Stomach (tissue), 9 donors: ENCODE results near the gene RSRC1. TPM values are rescaled to one million over a fixed set of nuclear protein-coding genes. Genes with fewer than 3 reads are reported as not detected.

Source experiments
- DNase-seq, 2 donors: peaks; one replicate each; pipeline versions ENCODE4 v3.0.0 to v3.0.0-alpha.2; 2013 to 2019
- H3K27ac ChIP-seq, 5 donors: fragments of 200-600 bp in 4 of 5; sonication (generic) in 4 of 5; one replicate each; pipeline ENCODE4 v1.5.1; 2013 to 2019; ENCODE audit warnings: mild to moderate bottlenecking in 1 of 5, moderate library complexity in 1 of 5
- H3K27me3 ChIP-seq, 3 donors: fragments of 200-600 bp; sonication (generic); one replicate each; pipeline ENCODE4 v1.5.1; 2017 to 2019; ENCODE audit warnings: mixed run types in 1 of 3
- H3K36me3 ChIP-seq, 4 donors: fragments of 200-600 bp; sonication (generic); 1 replicate in 3 of 4; 2 replicates in 1 of 4; pipeline ENCODE4 v1.5.1; 2016 to 2019
- H3K4me1 ChIP-seq, 4 donors: fragments of 200-600 bp; sonication (generic); one replicate each; pipeline ENCODE4 v1.5.1; 2016 to 2019
- H3K4me3 ChIP-seq, 4 donors: fragments of 200-600 bp; sonication (generic) in 3 of 4; one replicate each; pipeline ENCODE4 v1.5.1; 2016 to 2019; ENCODE audit warnings: mild to moderate bottlenecking in 1 of 4
- H3K9me3 ChIP-seq, 4 donors: fragments of 200-600 bp; sonication (generic); one replicate each; pipeline ENCODE4 v1.5.1; 2016 to 2019
- CTCF ChIP-seq, 7 experiments: fragments of 450-650 bp in 4 of 7; fragments of 200-600 bp in 3 of 7; sonication (generic) in 3 of 7; IDR thresholded peaks; one replicate each; pipeline ENCODE4 v1.5.1; 2016 to 2019; ENCODE audit warnings: antibody characterized with exemption in 7 of 7, control low read depth in 2 of 7, mild to moderate bottlenecking in 1 of 7
- EP300 ChIP-seq: sonication (generic); formaldehyde crosslinking; IDR thresholded peaks from one replicate; pipeline ENCODE4 v1.6.1; 2017; ENCODE audit warnings: antibody characterized with exemption
- POLR2A ChIP-seq, 4 donors: fragments of 450-650 bp; IDR thresholded peaks; one replicate each; pipeline ENCODE4 v1.6.1; 2016; ENCODE audit warnings: antibody characterized with exemption in 4 of 4, control low read depth in 2 of 4, mild to moderate bottlenecking in 1 of 4, moderate library complexity in 1 of 4
- POLR2AphosphoS5 ChIP-seq, 3 donors: sonication (generic); formaldehyde crosslinking; IDR thresholded peaks; one replicate each; pipeline ENCODE4 v1.6.1; 2016; ENCODE audit warnings: antibody characterized with exemption in 3 of 3
- WGBS, 5 donors: extraction: QIAGEN DNeasy Blood & Tissue Kit in 3 of 5; methylation state at CpG; one replicate each; pipeline versions ENCODE4 v1.1.5 to v1.1.7; 2013 to 2018; 5-methylcytosine and 5-hydroxymethylcytosine counted together
- intact Hi-C: fragments of 100-400 bp; cut with DNase I; formaldehyde crosslinking; loops from one replicate; pipeline ENCODE4 v1.15.1; 2023; ENCODE audit warnings: low total_unique reads
- polyA plus RNA-seq, 3 donors: library from polyadenylated mRNA; stranded (reverse); fragments of 200-250 nt; gene quantifications; one replicate each; pipeline ENCODE4 v1.2.3, GENCODE V29; 2013
- total RNA-seq, 5 donors: library from RNA; depleted of rRNA; stranded (reverse); fragments of >200 nt; gene quantifications; one replicate each; pipeline versions ENCODE4 v1.1.0 to v1.2.3, GENCODE V29; 2014 to 2016
- donor health status: healthy with polysubstance abuse.
- donor health status: Bipolar disorder and iron deficiency.
- donor health status: healthy.

RSRC1 gene
- total and polyA plus RNA-seq, 8 donors, result 1.7 to 502 (median 12.0) TPM

- 29 to 50% (median 33%) methylated on average over 3 of the region's 3 CpGs for WGBS, 5 donors
- H3K27me3 ChIP-seq, result no peaks in the 10 kb centered on the region
Measured at GRCh38 chr3:158471639-158472294, 361.9 kb downstream of the RSRC1 start.

GRCh38 chr3:158479051-158479450 is 369.2 kb downstream of the RSRC1 start:
- Histone ChIP-seq H3K36me3 (no peaks in the 10 kb centered on the region), H3K9me3 (no peaks in the 10 kb centered on the region), H3K4me3 (no peak overlapping the region), H3K4me1 (no peaks in the 10 kb centered on the region), H3K27me3 (no peaks in the 10 kb centered on the region), H3K27ac (no peak overlapping the region)
- DNase-seq, result no peak
- 94 to 99% (median 96%) methylated on average over 2 of the region's 2 CpGs for WGBS, 5 donors
- intact Hi-C loops, result no loop called here
- TF ChIP-seq EP300 (no peak), POLR2A (IDR thresholded peaks at IDR 0.05) (no peak), POLR2AphosphoS5 (IDR thresholded peaks at IDR 0.05) (no peak), CTCF (IDR thresholded peaks at IDR 0.05) (no peak)

More at GRCh38 chr3:158471639-158472294, 361.9 kb downstream of the RSRC1 start:
- no peak overlapping the region for H3K4me3 ChIP-seq
- H3K27ac ChIP-seq, result no peak overlapping the region
- H3K4me1 ChIP-seq, result no peaks in the 10 kb centered on the region
- H3K9me3 ChIP-seq, result no peaks in the 10 kb centered on the region
- DNase-seq, result peak in 1 of 2 donors; percentile 27
- intact Hi-C loops, result no loop called here
- H3K36me3 ChIP-seq, result no peaks in the 10 kb centered on the region
- TF ChIP-seq CTCF (IDR thresholded peaks at IDR 0.05) (no peak), EP300 (no peak), POLR2A (IDR thresholded peaks at IDR 0.05) (no peak), POLR2AphosphoS5 (IDR thresholded peaks at IDR 0.05) (no peak)

- Histone ChIP-seq H3K4me3 (no peak overlapping the region), H3K4me1 (no peaks in the 10 kb centered on the region), H3K36me3 (no peaks in the 10 kb centered on the region), H3K9me3 (no peaks in the 10 kb centered on the region), H3K27me3 (no peaks in the 10 kb centered on the region), H3K27ac (no peak overlapping the region)
- WGBS, 5 donors, result 83 to 88% (median 86%) methylated on average over 7 of the region's 7 CpGs
- intact Hi-C loops, result no loop called here
- TF ChIP-seq CTCF (IDR thresholded peaks at IDR 0.05) (no peak), EP300 (no peak), POLR2A (IDR thresholded peaks at IDR 0.05) (no peak), POLR2AphosphoS5 (IDR thresholded peaks at IDR 0.05) (no peak)
- DNase-seq, result no peak
Measured at GRCh38 chr3:158483701-158484235, 373.9 kb downstream of the RSRC1 start.

GRCh38 chr3:158486200-158486599 is 376.3 kb downstream of the RSRC1 start:
- DNase-seq, result peak in 1 of 2 donors; percentile 5
- TF ChIP-seq CTCF (IDR thresholded peaks at IDR 0.05) (no peak), EP300 (no peak), POLR2A (IDR thresholded peaks at IDR 0.05) (no peak), POLR2AphosphoS5 (IDR thresholded peaks at IDR 0.05) (no peak)
- Histone ChIP-seq H3K4me3 (no peak overlapping the region), H3K27ac (no peak overlapping the region), H3K9me3 (no peaks in the 10 kb centered on the region), H3K27me3 (no peaks in the 10 kb centered on the region), H3K36me3 (no peaks in the 10 kb centered on the region), H3K4me1 (no peaks in the 10 kb centered on the region)
- intact Hi-C loops, result no loop called here
